Spleen (tissue), 7 donors: ENCODE results near the gene FOXM1.

ENCODE experiments used
- CTCF ChIP-seq, 11 experiments: fragments of 200-600 bp in 7 of 11; fragments of 450-650 bp in 4 of 11; sonication (generic) in 4 of 11; IDR thresholded peaks in 8 of 11; conservative IDR thresholded peaks in 3 of 11; 1 replicate in 7 of 11; 2 replicates in 4 of 11; pipeline versions ENCODE4 v1.4.0 to v1.8.0; 2016 to 2021; ENCODE audit warnings: antibody characterized with exemption in 11 of 11, inconsistent platforms in 4 of 11, mild to moderate bottlenecking in 1 of 11
- POLR2A ChIP-seq, 3 donors: fragments of 450-650 bp; IDR thresholded peaks; one replicate each; pipeline ENCODE4 v1.5.1; 2017; ENCODE audit warnings: antibody characterized with exemption in 3 of 3, mild to moderate bottlenecking in 1 of 3
- POLR2AphosphoS5 ChIP-seq, 3 donors: sonication (generic); formaldehyde crosslinking; IDR thresholded peaks; one replicate each; pipeline ENCODE4 v1.5.1; 2017; ENCODE audit warnings: antibody characterized with exemption in 3 of 3
- donor health status: DM: no; HTN: no; CAD: no; lungs with moderate emphysema.
- donor health status: DM: no; HTN: no; CAD: no.
- donor health status: DM: no; HTN: no; CAD: no.

DNA sequence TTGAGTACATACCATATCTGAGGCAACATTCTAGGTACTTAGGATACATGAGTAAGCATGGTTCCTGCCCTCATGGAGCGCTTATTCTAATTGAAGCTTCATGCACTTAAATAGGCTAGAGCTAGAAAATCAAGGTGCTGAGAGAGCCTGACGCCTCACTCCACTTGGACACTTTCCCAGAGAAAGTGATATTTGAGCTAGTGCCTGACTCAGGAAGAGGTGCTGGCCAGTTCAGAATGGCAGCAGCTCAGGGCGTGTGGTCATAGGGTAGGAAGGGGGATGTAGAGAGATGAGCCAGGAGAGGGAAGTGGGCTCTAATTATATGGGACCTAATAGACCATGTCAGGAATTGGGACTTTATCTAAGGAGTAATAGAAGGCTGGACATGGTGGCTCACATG, 47.0 kb upstream of the FOXM1 start:
- TF ChIP-seq CTCF (IDR thresholded peaks at IDR 0.05 in 8 of 11, conservative IDR thresholded peaks at IDR 0.05 in 3 of 11): no peak
- no peak for TF ChIP-seq POLR2AphosphoS5 (IDR thresholded peaks at IDR 0.05)
- no peak for TF ChIP-seq POLR2A (IDR thresholded peaks at IDR 0.05)
